Erythroblast (primary cell): ENCODE results near the gene P3H4.

Experiments used
- GATA1 ChIP-seq: IDR thresholded peaks from 2 replicates; pipeline ENCODE4 v1.6.1; 2011; ENCODE audit warnings: low read depth, mild to moderate bottlenecking, control low read depth, low read length, moderate library complexity
- POLR2A ChIP-seq: IDR thresholded peaks from 2 replicates; pipeline ENCODE4 v1.6.1; 2011; ENCODE audit warnings: mild to moderate bottlenecking, low read length

DNA sequence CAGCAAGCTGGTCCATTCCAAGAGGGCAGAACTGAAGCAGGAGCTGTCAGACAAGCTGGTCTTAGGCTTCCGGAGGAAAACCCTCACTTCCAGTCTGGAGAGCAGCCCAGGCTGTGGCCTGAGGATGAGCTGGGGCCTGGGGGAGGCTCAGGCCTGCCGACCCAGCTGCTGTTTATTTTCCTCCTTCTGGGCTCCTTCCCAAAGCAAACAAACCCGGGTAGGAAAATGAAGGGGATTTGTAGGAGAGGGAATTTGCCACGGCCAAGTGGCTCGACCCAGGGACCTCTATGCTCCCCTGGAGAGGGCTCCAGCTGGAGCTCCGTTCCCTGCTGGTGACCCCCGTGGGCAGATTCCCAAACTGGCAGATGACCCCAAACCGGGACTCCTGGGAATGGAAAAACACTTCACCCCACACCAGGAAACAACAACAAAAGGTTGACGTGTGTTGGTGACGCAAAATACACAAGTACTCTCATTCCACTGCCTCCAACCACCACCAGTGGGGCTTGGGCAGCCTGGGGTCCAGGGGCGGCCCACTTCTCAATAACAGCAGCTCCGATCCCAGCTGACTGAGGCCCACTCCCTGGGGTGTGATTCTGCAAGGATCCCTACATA, 34.1 kb downstream of the P3H4 start:
- no peak for TF ChIP-seq POLR2A
- no peak for TF ChIP-seq GATA1
